HTR-8/SVneo (cell line): Measurements from ENCODE around the gene ULBP3.
"Not testable (repeated sequence)": the region's sequence is repeated elsewhere in the genome, so short reads cannot be mapped to it uniquely, and the experiment has no call there.

Experiments used
- DNase-seq: peaks from one replicate; pipeline ENCODE4 v3.0.0; 2011; ENCODE audit warnings: low spot score, mixed read lengths; ENCODE audit not compliant: insufficient read length
- FAIRE-seq: peaks from 2 replicates; lab custom pipeline; 2011; peaks lifted over from hg19 to GRCh38; lab: Jason Lieb, UNC

Gene ULBP3

GRCh38 chr6:150044621-150045145 is 24.2 kb downstream of the ULBP3 start:
- DNase-seq (no peak), FAIRE-seq (no peak)

DNA sequence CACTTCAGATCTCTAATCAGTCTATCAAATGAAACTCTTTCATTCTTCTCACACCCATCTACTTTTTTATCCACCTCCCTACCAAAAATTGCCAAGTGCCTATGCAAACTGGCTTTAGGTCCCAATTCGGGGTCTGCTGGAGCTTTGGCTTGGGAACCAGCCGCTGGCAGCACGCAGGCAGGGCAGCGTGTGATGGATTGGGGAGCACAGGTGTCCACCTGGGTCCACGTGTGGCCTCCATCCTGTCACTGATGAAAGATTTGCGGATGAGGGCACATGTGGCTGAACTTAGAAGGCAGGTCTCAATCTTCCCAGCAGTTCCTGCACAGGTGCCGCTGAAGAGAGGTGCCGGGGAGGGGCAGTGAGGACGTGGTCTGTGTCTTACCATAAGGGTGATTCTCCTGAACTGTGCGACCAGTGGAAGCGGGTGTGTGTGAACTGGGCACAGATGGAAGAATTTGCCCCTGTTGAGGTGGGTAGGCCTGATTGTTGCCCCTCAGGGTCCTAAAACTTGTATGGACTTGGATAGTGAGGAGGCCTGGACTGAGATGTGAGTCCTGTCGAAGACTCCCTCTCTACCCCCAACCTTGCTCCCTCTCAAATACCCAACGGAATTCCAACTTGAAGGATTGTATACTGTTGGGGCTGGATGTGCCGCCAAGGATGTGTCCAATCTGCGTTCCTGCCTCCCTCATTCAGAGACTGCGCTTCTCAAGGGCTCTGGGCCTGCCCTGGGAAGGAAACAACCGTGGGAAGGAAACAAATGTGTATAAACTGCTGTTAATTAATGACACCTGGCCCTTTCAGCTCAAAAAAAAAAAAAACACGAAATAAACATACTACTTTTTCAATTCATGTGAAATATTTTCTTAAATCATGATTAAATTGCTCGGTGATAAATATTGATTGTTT is 25.2 kb downstream of the ULBP3 start:
- no peak for DNase-seq
- FAIRE-seq = no peak

DNA sequence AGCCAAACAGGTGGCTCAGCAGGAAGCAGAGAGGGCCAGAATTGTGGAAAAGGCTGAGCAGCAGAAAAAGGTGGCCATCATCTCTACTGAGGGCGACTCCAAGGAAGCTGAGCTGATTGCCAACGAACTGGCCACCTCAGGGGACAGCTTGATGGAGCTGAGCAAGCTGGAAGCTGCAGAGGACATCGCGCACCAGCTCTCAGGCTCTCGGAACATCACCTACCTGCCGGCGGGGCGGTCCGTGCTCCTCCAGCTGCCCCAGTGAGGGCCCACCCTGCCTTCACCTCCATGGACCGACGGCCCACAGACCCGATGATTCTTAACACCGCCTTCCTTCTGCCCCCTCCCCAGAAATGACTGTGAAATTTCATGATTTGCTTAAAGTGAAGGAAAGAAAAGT is 25.8 kb downstream of the ULBP3 start:
- no peak for DNase-seq
- FAIRE-seq = no peak

- FAIRE-seq (no peak), DNase-seq (no peak)
Observed at GRCh38 chr6:150038202-150039062, 30.5 kb downstream of the ULBP3 start.

- no peak for FAIRE-seq
Observed at GRCh38 chr6:150037526-150038201, 31.3 kb downstream of the ULBP3 start.

GRCh38 chr6:150036081-150036480 is 32.8 kb downstream of the ULBP3 start:
- DNase-seq (no peak), FAIRE-seq (no peak)

More at GRCh38 chr6:150037526-150038201, 31.3 kb downstream of the ULBP3 start:
- DNase-seq = no peak

DNA sequence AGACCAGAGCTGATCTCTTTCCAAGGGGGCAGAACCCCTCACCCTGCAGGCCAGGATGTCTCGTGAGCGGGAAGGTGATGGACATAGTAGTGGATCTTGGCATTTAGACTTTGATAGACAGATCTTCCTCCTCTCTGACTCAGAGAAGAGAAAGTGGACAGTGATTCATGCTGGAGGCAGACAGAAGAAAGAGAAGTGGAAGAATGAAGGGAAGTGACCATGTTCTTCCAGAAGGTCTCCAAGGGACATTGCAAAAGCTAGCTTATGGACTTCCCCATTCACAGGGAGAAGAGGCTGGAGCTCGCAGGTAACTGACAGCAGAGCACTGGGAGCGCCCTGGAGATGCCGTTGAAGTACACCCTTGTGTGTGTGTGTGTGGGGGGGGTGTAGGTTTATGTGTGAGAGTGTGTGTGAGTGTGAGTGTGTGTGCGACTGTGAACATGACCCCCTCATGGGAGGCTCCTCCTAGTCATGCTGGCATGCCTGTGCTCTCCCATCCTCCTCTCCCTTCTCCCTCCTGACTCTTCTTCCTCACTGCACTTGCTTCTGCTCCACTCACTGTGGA is 35.6 kb downstream of the ULBP3 start:
- DNase-seq (no peak), FAIRE-seq (no peak)

DNA sequence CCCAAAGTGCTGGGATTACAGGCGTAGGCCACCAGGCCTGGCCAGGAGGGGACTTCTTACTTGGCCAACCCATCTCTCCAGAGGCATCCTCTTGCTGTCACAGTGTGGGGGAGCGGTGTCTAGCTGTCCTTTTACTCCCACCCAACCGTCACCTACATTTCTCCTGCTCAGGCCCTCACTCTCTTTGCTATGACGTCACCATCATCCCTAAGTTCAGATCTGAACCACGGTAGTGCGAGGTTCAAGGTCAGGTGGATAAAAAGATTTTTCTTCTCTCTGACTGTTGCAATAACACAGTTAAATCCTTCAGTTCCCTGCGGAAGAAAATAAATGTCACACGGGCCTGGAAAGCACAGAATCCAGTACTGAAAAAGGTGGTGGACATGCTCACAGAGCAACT is 36.3 kb downstream of the ULBP3 start:
- no peak for FAIRE-seq
- DNase-seq = no peak

DNA sequence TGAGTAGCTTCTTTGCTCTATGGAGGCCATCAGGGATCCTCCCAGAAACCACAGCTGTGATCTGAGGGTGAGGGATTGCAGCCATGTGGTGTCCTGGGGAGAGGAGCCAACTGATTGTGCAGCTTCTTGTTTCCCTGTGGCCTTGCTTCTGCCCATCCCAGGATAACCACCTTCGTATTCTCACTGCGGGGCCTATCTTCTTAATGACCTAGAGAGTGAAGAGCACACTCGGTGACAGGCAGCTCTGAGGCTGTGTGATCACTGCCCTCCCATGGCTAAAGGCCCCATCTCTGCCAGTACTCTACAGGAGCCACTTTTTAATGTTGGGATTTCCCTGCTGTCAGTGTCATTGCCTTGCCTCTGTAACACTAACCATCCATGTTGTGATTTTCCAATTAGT is 38.3 kb downstream of the ULBP3 start:
- DNase-seq = no peak
- FAIRE-seq = no peak

GRCh38 chr6:150029749-150030148 is 39.2 kb downstream of the ULBP3 start:
- FAIRE-seq = no peak
- DNase-seq = no peak

DNA sequence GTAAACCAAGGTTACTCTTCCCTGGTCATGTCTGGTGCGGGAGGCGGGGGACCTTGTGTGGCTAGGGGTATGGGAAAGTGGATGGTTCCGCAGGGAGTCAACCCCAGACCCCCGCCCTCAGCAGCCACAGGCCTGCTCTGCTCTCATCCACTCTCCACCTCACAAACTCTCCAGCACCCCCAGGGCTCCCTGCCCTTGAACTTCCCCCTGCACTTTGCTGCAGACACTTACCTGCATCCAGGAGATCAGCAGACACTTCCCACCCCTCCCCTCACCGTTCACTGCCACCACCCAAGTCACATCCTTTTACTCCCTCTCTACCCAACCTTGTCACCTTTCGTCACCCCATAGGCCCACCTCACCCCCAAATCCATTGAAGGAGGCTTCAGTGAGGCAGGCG is 39.6 kb downstream of the ULBP3 start:
- no peak for FAIRE-seq
- no peak for DNase-seq

- DNase-seq (no peak), FAIRE-seq (no peak)
Observed at GRCh38 chr6:150028799-150029198, 40.1 kb downstream of the ULBP3 start.

- FAIRE-seq (no peak), DNase-seq (no peak)
Observed at GRCh38 chr6:150027806-150028565, 40.9 kb downstream of the ULBP3 start.

DNA sequence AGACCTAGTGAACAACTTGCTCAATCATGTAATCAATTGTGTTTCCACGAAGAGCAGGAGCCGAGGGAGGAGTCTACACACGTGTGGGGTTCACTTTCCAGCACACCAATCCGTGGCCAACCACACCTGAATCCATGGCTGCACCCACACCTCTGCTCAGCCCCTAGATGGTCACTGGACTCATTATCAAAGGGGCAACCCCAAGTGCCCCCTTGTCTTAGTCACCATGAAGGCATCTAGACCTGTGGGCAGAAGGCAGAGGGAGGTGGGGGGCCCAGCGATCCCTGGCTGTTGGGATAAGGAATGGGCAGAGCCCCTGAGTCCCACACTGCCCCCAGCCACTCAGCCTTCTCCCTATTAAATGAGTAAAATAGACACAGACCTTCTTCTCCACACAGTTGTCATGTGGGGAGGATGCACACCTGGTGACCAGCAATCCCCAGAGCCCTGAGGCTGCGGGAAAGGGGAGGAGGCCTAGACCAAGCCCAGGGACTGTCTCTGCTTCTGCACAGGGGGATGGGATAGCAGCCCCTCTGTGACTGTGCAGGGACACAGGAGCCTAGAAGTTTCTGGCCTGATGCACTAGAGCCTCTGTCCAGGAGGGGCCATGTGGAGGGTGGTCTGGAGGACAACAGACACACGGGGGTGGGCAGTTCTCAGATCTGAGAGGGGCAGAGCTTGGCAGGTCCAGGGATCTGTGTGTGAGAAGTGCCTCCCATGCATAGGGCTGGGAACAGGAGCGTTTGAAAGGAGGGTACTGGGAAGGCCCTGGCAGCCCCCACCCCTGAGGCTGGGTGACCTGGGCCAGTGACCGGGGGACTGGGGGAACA is 41.7 kb downstream of the ULBP3 start:
- no peak for FAIRE-seq
- DNase-seq = no peak

- DNase-seq = peak; percentile 49
- no peak for FAIRE-seq
Observed at GRCh38 chr6:150025201-150025917, 43.6 kb downstream of the ULBP3 start, which contains the start of gene RAET1L. Gene RAET1L, minus strand, starts transcription at chr6:150025532. Its CDS starts 61 bp downstream, at chr6:150025471.

GRCh38 chr6:150024646-150025155 is 44.2 kb downstream of the ULBP3 start:
- DNase-seq (no peak), FAIRE-seq (no peak)

DNA sequence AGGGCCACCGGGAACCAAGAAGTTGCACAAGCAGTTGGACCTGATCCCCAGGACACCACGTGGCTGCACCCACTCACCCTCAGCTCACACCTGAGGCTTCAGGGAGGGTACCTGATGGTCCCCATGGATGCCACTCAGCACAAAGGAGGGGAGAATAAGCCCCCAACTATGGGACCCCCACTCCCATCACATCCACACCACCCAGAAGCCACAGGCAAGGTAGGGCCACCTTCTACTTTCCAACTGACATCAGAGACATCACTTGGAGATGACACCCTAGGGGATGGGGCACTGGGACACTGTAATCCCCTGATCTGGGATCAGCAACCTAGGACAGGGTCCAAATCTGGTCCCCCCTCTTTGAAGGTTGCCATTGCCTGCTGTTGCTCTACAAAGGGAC is 44.9 kb downstream of the ULBP3 start:
- not testable (repeated sequence) for FAIRE-seq, DNase-seq
